Liver (tissue), 9 donors: ENCODE data around the gene SMAD5. TPM values are rescaled to one million over a fixed set of nuclear protein-coding genes. Genes with fewer than 3 reads are reported as not detected.

ENCODE experiments used
- DNase-seq: peaks from one replicate; pipeline ENCODE4 v3.0.0-alpha.2; 2017; ENCODE audit warnings: low spot score
- H3K27ac ChIP-seq, 2 donors: one replicate each; pipeline ENCODE4 v1.7.0; 2013; ENCODE audit warnings: inconsistent platforms in 2 of 2, low read length in 2 of 2, control low read depth in 1 of 2, low read depth in 1 of 2, mild to moderate bottlenecking in 1 of 2
- H3K27me3 ChIP-seq, 4 donors: one replicate each; pipeline versions ENCODE4 v1.6.1 to v1.7.0; 2013; ENCODE audit warnings: low read length in 3 of 4, inconsistent platforms in 1 of 4, mild to moderate bottlenecking in 1 of 4, moderate library complexity in 1 of 4; ENCODE audit not compliant: control insufficient read depth in 4 of 4, insufficient read depth in 4 of 4
- H3K36me3 ChIP-seq, 4 donors: one replicate each; pipeline versions ENCODE4 v1.6.1 to v1.7.0; 2013; ENCODE audit warnings: low read length in 3 of 4, mild to moderate bottlenecking in 3 of 4, low read depth in 1 of 4, moderate library complexity in 1 of 4; ENCODE audit not compliant: control insufficient read depth in 4 of 4, insufficient read depth in 3 of 4
- H3K4me1 ChIP-seq, 4 donors: one replicate each; pipeline versions ENCODE4 v1.6.1 to v1.7.0; 2013; ENCODE audit warnings: low read length in 3 of 4, mild to moderate bottlenecking in 3 of 4, moderate library complexity in 1 of 4; ENCODE audit not compliant: control insufficient read depth in 4 of 4, insufficient read depth in 4 of 4
- H3K4me3 ChIP-seq, 3 donors: one replicate each; pipeline versions ENCODE4 v1.6.1 to v1.7.0; 2013; ENCODE audit warnings: low read length in 3 of 3, control low read depth in 1 of 3, low read depth in 1 of 3, mild to moderate bottlenecking in 1 of 3
- H3K9ac ChIP-seq, 2 donors: one replicate each; pipeline ENCODE4 v1.7.0; 2013; ENCODE audit warnings: low read length in 2 of 2, mild to moderate bottlenecking in 2 of 2, moderate library complexity in 2 of 2, control low read depth in 1 of 2, low read depth in 1 of 2
- H3K9me3 ChIP-seq, 4 donors: one replicate each; pipeline versions ENCODE4 v1.6.1 to v1.7.0; 2013; ENCODE audit warnings: low read length in 3 of 4; ENCODE audit not compliant: control insufficient read depth in 4 of 4
- EGR1 ChIP-seq, 2 donors: IDR thresholded peaks; 2 replicates each; pipeline ENCODE4 v1.6.1; 2016 to 2018; ENCODE audit warnings: antibody characterized with exemption in 2 of 2, low read depth in 2 of 2
- FOXA1 ChIP-seq: IDR thresholded peaks from 2 replicates; pipeline ENCODE4 v1.6.1; 2016; ENCODE audit warnings: antibody characterized with exemption
- FOXA2 ChIP-seq: IDR thresholded peaks from 2 replicates; pipeline ENCODE4 v1.6.1; 2016; ENCODE audit warnings: antibody characterized with exemption
- GABPA ChIP-seq, 2 donors: IDR thresholded peaks in 1 of 2; conservative IDR thresholded peaks in 1 of 2; 2 replicates each; pipeline ENCODE4 v1.6.1; 2016; ENCODE audit warnings: antibody characterized with exemption in 2 of 2, mild to moderate bottlenecking in 1 of 2, moderate library complexity in 1 of 2
- HNF4A ChIP-seq, 2 donors: conservative IDR thresholded peaks; 2 replicates each; pipeline ENCODE4 v1.6.1; 2016; ENCODE audit warnings: antibody characterized with exemption in 2 of 2, mild to moderate bottlenecking in 2 of 2
- JUND ChIP-seq, 2 donors: IDR thresholded peaks; 2 replicates each; pipeline ENCODE4 v1.6.1; 2016; ENCODE audit warnings: antibody characterized with exemption in 2 of 2
- NR2F2 ChIP-seq: IDR thresholded peaks from 2 replicates; pipeline ENCODE4 v1.6.1; 2016; ENCODE audit warnings: antibody characterized with exemption
- RAD21 ChIP-seq, 2 donors: IDR thresholded peaks; 2 replicates each; pipeline ENCODE4 v1.6.1; 2016; ENCODE audit warnings: antibody characterized with exemption in 2 of 2, mild to moderate bottlenecking in 2 of 2
- RXRA ChIP-seq, 2 donors: IDR thresholded peaks; 2 replicates each; pipeline ENCODE4 v1.6.1; 2017 to 2018; ENCODE audit warnings: antibody characterized with exemption in 2 of 2, mild to moderate bottlenecking in 1 of 2
- SP1 ChIP-seq: IDR thresholded peaks from 2 replicates; pipeline ENCODE4 v1.6.1; 2018; ENCODE audit warnings: antibody characterized with exemption, mild to moderate bottlenecking
- TAF1 ChIP-seq: conservative IDR thresholded peaks from 2 replicates; pipeline ENCODE4 v1.6.1; 2016; ENCODE audit warnings: antibody characterized with exemption, mild to moderate bottlenecking
- YY1 ChIP-seq: IDR thresholded peaks from 2 replicates; pipeline ENCODE4 v1.6.1; 2016; ENCODE audit warnings: antibody characterized with exemption, mild to moderate bottlenecking
- WGBS: extraction: QIAGEN DNeasy Blood & Tissue Kit; methylation state at CpG from one replicate; pipeline ENCODE4 v1.1.7; 2013; 5-methylcytosine and 5-hydroxymethylcytosine counted together
- polyA plus RNA-seq, 2 donors: library from polyadenylated mRNA; stranded (reverse) in 1 of 2; unstranded in 1 of 2; fragments of 200-250 nt in 1 of 2; fragments of >200 nt in 1 of 2; fragmentation: Nextera tagmentation in 1 of 2; extraction: Ambion mirVana in 1 of 2; gene quantifications; one replicate each; pipeline versions ENCODE4 v1.2.1 to v1.2.3, GENCODE V29; 2013 to 2015
- total RNA-seq, 2 donors: library from RNA; depleted of rRNA; stranded (reverse); fragments of >200 nt; gene quantifications; one replicate each; pipeline ENCODE4 v1.2.3, GENCODE V29; 2014
- TF ChIP-seq, protein P1 (sequence below): IDR thresholded peaks from 2 replicates; pipeline ENCODE4 v1.6.1; 2016; ENCODE audit warnings: antibody characterized with exemption
- TF ChIP-seq, protein P2 (sequence below): IDR thresholded peaks from 2 replicates; pipeline ENCODE4 v1.6.1; 2016; ENCODE audit warnings: antibody characterized with exemption
- TF ChIP-seq, protein P3 (sequence below): IDR thresholded peaks from 2 replicates; pipeline ENCODE4 v1.6.1; 2016; ENCODE audit warnings: antibody characterized with exemption, mild to moderate bottlenecking
- TF ChIP-seq, protein P4 (sequence below): IDR thresholded peaks from 2 replicates; pipeline ENCODE4 v1.6.1; 2016; ENCODE audit warnings: antibody characterized with exemption
- TF ChIP-seq, protein P5 (sequence below): fragments of 150-350 bp; IDR thresholded peaks from 2 replicates; pipeline ENCODE4 v1.5.1; 2017; ENCODE audit warnings: improper control_type of control experiment, low read depth, low read length; ENCODE audit not compliant: missing input control
- donor health status: healthy.
- donor health status: healthy.
- donor health status: healthy.
- donor health status: healthy.
- donor health status: healthy.

The SMAD5 gene
- total and polyA plus RNA-seq, 4 donors, result 5.9 to 42.0 (median 16.3) TPM

DNA sequence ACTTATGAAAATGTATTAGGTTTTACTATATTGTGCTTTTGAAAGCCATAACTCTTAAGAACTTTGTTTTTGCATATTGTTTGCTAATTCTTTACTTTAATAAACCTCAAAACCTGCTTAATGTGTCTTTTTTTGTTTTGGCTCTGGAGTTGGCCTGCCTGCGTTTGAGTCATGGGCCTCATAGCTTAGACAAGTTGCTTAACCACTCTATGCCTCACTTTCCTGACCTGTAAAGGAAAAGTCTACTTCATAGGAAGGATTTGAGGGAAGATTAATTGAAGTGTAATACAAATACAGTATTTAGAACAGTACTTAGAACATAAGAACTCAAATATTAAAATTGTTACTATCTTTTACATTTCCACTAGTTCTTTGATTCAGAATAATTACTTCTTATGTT lies 50.0 kb downstream of the SMAD5 start:
- no peak overlapping the region for H3K9ac ChIP-seq
- TF ChIP-seq, protein P1, sequence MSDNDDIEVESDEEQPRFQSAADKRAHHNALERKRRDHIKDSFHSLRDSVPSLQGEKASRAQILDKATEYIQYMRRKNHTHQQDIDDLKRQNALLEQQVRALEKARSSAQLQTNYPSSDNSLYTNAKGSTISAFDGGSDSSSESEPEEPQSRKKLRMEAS, result no peak
- TF ChIP-seq SP1 (no peak), EGR1 (IDR thresholded peaks at IDR 0.05; ENCODE audit: low read depth in 2 of 2) (no peak), HNF4A (conservative IDR thresholded peaks at IDR 0.05) (no peak), YY1 (no peak), TAF1 (no peak), NR2F2 (no peak), RAD21 (IDR thresholded peaks at IDR 0.05) (no peak), FOXA2 (no peak), JUND (IDR thresholded peaks at IDR 0.05) (no peak)
- TF ChIP-seq, protein P2, sequence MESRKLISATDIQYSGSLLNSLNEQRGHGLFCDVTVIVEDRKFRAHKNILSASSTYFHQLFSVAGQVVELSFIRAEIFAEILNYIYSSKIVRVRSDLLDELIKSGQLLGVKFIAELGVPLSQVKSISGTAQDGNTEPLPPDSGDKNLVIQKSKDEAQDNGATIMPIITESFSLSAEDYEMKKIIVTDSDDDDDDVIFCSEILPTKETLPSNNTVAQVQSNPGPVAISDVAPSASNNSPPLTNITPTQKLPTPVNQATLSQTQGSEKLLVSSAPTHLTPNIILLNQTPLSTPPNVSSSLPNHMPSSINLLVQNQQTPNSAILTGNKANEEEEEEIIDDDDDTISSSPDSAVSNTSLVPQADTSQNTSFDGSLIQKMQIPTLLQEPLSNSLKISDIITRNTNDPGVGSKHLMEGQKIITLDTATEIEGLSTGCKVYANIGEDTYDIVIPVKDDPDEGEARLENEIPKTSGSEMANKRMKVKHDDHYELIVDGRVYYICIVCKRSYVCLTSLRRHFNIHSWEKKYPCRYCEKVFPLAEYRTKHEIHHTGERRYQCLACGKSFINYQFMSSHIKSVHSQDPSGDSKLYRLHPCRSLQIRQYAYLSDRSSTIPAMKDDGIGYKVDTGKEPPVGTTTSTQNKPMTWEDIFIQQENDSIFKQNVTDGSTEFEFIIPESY, result no peak
- TF ChIP-seq, protein P3, sequence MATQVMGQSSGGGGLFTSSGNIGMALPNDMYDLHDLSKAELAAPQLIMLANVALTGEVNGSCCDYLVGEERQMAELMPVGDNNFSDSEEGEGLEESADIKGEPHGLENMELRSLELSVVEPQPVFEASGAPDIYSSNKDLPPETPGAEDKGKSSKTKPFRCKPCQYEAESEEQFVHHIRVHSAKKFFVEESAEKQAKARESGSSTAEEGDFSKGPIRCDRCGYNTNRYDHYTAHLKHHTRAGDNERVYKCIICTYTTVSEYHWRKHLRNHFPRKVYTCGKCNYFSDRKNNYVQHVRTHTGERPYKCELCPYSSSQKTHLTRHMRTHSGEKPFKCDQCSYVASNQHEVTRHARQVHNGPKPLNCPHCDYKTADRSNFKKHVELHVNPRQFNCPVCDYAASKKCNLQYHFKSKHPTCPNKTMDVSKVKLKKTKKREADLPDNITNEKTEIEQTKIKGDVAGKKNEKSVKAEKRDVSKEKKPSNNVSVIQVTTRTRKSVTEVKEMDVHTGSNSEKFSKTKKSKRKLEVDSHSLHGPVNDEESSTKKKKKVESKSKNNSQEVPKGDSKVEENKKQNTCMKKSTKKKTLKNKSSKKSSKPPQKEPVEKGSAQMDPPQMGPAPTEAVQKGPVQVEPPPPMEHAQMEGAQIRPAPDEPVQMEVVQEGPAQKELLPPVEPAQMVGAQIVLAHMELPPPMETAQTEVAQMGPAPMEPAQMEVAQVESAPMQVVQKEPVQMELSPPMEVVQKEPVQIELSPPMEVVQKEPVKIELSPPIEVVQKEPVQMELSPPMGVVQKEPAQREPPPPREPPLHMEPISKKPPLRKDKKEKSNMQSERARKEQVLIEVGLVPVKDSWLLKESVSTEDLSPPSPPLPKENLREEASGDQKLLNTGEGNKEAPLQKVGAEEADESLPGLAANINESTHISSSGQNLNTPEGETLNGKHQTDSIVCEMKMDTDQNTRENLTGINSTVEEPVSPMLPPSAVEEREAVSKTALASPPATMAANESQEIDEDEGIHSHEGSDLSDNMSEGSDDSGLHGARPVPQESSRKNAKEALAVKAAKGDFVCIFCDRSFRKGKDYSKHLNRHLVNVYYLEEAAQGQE, result no peak
- TF ChIP-seq, protein P4, sequence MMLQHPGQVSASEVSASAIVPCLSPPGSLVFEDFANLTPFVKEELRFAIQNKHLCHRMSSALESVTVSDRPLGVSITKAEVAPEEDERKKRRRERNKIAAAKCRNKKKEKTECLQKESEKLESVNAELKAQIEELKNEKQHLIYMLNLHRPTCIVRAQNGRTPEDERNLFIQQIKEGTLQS, result no peak
- TF ChIP-seq, protein P5, sequence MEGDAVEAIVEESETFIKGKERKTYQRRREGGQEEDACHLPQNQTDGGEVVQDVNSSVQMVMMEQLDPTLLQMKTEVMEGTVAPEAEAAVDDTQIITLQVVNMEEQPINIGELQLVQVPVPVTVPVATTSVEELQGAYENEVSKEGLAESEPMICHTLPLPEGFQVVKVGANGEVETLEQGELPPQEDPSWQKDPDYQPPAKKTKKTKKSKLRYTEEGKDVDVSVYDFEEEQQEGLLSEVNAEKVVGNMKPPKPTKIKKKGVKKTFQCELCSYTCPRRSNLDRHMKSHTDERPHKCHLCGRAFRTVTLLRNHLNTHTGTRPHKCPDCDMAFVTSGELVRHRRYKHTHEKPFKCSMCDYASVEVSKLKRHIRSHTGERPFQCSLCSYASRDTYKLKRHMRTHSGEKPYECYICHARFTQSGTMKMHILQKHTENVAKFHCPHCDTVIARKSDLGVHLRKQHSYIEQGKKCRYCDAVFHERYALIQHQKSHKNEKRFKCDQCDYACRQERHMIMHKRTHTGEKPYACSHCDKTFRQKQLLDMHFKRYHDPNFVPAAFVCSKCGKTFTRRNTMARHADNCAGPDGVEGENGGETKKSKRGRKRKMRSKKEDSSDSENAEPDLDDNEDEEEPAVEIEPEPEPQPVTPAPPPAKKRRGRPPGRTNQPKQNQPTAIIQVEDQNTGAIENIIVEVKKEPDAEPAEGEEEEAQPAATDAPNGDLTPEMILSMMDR, result no peak
- no peaks in the 10 kb centered on the region for H3K27me3 ChIP-seq
- no peak overlapping the region for H3K4me3 ChIP-seq
- WGBS, result 90% methylated on average over 1 of the region's 1 CpG
- no peak overlapping the region for H3K27ac ChIP-seq
- no peak for DNase-seq
- peaks cover under 1 to 18% (median 4%) of the 10 kb centered on the region in 4 donors for H3K36me3 ChIP-seq
- H3K9me3 ChIP-seq, result no peaks in the 10 kb centered on the region
- H3K4me1 ChIP-seq, result no peaks in the 10 kb centered on the region

DNA sequence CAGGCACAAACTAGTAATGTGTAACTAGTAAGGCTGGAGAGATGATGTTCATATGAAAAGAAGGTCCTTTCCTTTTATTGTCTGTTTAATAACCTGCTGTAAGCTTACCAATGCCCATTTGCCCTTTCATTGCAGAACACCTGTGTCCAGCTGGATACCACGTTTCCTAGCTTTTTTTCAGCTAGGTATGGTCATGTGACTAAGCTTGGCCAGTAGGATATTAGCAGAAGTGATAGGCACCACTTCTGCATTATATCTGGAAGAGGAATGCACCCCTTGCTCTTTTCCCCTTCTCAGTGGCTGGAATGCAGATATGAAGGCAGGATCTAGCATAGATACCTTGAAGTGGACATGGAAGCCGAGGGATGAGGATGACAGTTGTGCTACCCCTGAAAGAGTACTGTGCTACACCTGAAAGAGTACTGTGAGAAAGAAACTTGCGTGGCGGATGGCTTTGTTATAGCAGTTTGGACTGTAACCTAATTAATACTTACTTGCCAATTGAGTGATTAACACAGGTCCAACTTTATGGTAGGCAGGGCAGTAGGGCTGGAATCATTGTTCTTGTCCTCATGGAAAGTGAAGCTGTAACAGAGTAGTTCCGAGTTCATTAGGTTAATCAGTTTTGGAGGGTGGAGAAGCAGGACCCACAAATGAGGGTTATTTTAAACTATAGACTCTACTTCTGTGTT lies 53.5 kb downstream of the SMAD5 start:
- Histone ChIP-seq H3K9ac (no peak overlapping the region), H3K9me3 (no peaks in the 10 kb centered on the region), H3K27me3 (no peaks in the 10 kb centered on the region), H3K4me3 (no peak overlapping the region), H3K36me3 (peaks cover 0 to 4% (median under 1%) of the 10 kb centered on the region in 4 donors), H3K4me1 (no peaks in the 10 kb centered on the region), H3K27ac (no peak overlapping the region)
- TF ChIP-seq, protein P5, result no peak
- TF ChIP-seq RXRA (IDR thresholded peaks at IDR 0.05) (no peak), FOXA1 (no peak), FOXA2 (no peak), NR2F2 (no peak), GABPA (IDR thresholded peaks at IDR 0.05 in 1 of 2, conservative IDR thresholded peaks at IDR 0.05 in 1 of 2) (no peak)
- TF ChIP-seq, protein P3, result no peak
- WGBS, result 90% methylated on average over 5 of the region's 5 CpGs
- DNase-seq, result no peak
